Muscle of leg (tissue), 11 donors: Measurements from ENCODE around the gene GRIN1. TPM values are rescaled to one million over a fixed set of nuclear protein-coding genes. Genes with fewer than 3 reads are reported as not detected.

Experiments
- DNase-seq: peaks from one replicate; pipeline ENCODE4 v3.0.0; 2013
- H3K27ac ChIP-seq: one replicate; pipeline ENCODE4 v1.5.1; 2013; ENCODE audit warnings: mild to moderate bottlenecking, low read length, control low read depth
- H3K27me3 ChIP-seq: one replicate; pipeline ENCODE4 v1.6.1; 2013; ENCODE audit warnings: low read length; ENCODE audit not compliant: control insufficient read depth, insufficient read depth
- H3K36me3 ChIP-seq: one replicate; pipeline ENCODE4 v1.6.1; 2013; ENCODE audit warnings: low read length; ENCODE audit not compliant: control insufficient read depth, insufficient read depth
- H3K4me1 ChIP-seq: one replicate; pipeline ENCODE4 v1.6.1; 2013; ENCODE audit warnings: low read length; ENCODE audit not compliant: control insufficient read depth, insufficient read depth
- H3K4me3 ChIP-seq: one replicate; pipeline ENCODE4 v1.5.1; 2013; ENCODE audit warnings: low read length, control low read depth
- H3K9me3 ChIP-seq: replicated peaks from 2 replicates; pipeline ENCODE4 v1.6.1; 2013; ENCODE audit warnings: low read depth, low read length; ENCODE audit not compliant: control insufficient read depth
- WGBS: methylation state at CpG from one replicate; pipeline ENCODE4 v1.1.5; 2013; ENCODE audit warnings: missing lambda C conversion rate; ENCODE audit not compliant: insufficient coverage; 5-methylcytosine and 5-hydroxymethylcytosine counted together
- polyA plus RNA-seq, 8 donors: library from polyadenylated mRNA; unstranded; fragments of 120-200 nt; gene quantifications; one replicate each; pipeline versions ENCODE4 v1.2.1 to v1.2.3, GENCODE V29; 2013; ENCODE audit warnings: inconsistent platforms in 1 of 8, low replicate concordance in 1 of 8; ENCODE audit not compliant: insufficient read length in 8 of 8, insufficient read depth in 1 of 8
- total RNA-seq: library from RNA; stranded (reverse); fragments of 120-200 nt; gene quantifications from one replicate; pipeline ENCODE4 v1.2.4, GENCODE V29; 2013

The GRIN1 gene
- total and polyA plus RNA-seq, 9 donors = 0.07 to 0.17 (median 0.11) TPM; not detected in 5

DNA sequence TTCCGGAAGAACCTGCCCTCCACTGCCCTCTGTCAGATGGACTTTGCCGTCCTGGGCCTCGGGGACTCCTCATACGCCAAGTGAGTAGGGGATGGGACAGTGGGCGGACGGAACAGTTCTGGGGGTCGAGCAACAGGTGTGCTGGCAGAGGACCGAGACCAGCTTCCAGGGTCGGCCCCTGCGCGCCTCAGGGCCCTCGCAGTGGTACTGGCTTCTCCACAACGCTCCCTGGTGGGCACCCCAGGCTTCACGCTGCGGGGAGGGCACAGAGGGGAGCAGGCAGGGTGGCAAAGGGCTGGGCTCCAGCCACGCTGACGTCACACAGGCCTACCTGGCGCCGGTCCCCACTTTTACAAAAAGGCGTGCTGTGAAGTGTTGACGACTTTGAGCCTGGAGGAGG lies 73.6 kb downstream of the GRIN1 start:
- Histone ChIP-seq H3K4me1 (peaks cover 4% of the 10 kb centered on the region), H3K27ac (no peak overlapping the region), H3K36me3 (peaks cover 31% of the 10 kb centered on the region), H3K4me3 (no peak overlapping the region), H3K27me3 (no peaks in the 10 kb centered on the region), H3K9me3 (no peaks in the 10 kb centered on the region)
- 86% methylated on average over 20 of the region's 21 CpGs for WGBS
- no peak for DNase-seq

DNA sequence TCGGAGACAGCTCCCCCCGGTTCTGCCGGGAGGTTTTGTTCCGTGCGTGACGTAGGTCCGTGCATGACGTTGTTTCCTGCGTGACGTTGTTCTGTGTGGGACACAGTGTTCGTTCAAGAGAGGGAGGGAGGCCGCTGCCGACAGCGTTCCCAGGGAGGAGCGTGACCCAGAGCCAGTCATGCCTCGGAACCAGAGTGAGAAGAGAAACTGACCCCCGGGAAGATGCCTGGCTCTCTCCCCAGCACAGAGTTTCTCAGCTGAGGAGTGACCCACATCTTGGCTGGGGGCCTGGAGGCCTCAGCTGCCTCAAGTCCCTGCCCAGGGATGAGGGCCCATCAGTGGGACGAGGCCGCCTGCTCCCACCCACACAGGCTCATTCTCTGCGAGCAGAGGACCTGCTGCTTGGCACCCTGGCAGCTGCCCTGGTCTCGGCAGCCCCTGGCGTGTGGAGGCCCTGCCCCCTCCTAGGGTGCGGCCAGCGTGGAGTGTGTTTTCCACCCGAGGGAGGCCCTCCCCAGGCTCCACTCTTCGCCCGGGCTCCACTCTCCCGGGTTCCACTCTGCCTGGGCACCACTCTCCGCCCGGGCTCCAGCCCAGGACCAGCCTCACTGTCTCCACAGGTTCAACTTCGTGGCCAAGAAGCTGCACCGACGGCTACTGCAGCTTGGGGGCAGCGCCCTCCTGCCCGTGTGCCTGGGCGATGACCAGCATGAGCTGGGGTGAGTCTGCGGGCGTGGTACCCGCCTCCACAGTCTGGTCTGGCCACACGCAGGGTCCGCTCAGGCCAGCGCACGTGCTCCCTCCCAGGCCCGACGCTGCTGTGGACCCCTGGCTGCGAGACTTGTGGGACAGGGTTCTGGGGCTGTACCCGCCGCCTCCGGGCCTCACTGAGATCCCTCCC lies 74.5 kb downstream of the GRIN1 start:
- WGBS = 82% methylated on average over 49 of the region's 49 CpGs
- Histone ChIP-seq H3K27ac (no peak overlapping the region), H3K27me3 (no peaks in the 10 kb centered on the region), H3K36me3 (peaks cover 31% of the 10 kb centered on the region), H3K4me1 (peaks cover 4% of the 10 kb centered on the region), H3K4me3 (no peak overlapping the region), H3K9me3 (no peaks in the 10 kb centered on the region)
- DNase-seq = no peak

DNA sequence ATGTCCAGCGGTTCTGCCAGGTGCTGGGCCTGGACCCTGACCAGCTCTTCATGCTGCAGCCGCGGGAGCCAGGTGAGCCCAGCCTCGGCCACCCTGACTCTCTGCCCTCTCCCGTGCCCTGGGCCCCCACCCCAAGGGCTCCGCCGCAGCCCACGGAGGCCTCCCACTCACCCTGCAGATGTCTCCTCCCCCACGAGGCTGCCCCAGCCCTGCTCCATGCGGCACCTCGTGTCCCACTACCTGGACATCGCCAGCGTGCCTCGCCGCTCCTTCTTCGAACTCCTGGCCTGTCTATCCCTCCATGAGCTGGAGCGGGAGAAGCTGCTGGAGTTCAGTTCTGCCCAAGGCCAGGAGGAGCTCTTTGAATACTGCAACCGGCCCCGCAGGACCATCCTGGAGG lies 75.7 kb downstream of the GRIN1 start:
- Histone ChIP-seq H3K4me3 (no peak overlapping the region), H3K4me1 (peaks cover 4% of the 10 kb centered on the region), H3K27ac (no peak overlapping the region), H3K9me3 (no peaks in the 10 kb centered on the region), H3K27me3 (no peaks in the 10 kb centered on the region), H3K36me3 (peaks cover 25% of the 10 kb centered on the region)
- DNase-seq = no peak
- WGBS = 89% methylated on average over 15 of the region's 19 CpGs

DNA sequence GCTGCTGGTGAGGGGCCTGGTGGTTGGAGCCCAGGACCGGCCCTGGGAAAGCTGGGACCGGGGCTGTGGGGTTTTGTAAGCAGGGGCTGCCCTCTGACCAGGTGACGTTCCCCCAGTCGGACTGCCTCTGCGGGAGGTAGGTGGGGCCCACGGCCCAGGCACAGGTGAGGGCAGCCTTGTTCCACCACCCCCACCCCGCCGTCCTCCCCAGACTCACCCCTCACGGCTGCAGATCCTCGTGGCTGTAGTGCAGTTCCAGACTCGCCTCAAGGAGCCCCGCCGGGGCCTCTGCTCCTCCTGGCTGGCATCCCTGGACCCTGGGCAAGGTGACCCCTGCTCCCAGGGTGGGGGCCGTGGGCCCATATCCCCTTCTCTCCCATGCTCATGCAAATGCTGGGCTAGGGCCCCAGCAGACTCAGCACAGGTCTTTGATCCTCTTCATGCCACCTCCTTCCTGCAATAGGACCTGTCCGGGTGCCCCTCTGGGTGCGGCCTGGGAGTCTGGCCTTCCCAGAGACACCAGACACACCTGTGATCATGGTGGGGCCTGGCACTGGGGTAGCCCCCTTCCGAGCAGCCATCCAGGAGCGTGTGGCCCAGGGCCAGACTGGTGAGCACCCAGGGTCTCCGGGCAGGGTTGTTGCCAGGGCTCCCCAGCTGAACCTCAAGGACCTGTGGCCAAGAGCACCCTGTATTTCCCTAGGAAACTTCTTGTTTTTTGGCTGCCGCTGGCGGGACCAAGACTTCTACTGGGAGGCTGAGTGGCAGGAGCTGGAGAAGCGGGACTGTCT lies 76.4 kb downstream of the GRIN1 start:
- Histone ChIP-seq H3K36me3 (peaks cover 22% of the 10 kb centered on the region), H3K4me3 (no peak overlapping the region), H3K27me3 (no peaks in the 10 kb centered on the region), H3K4me1 (peaks cover 6% of the 10 kb centered on the region), H3K9me3 (no peaks in the 10 kb centered on the region), H3K27ac (no peak overlapping the region)
- DNase-seq = no peak
- WGBS = 91% methylated on average over 20 of the region's 22 CpGs

DNA sequence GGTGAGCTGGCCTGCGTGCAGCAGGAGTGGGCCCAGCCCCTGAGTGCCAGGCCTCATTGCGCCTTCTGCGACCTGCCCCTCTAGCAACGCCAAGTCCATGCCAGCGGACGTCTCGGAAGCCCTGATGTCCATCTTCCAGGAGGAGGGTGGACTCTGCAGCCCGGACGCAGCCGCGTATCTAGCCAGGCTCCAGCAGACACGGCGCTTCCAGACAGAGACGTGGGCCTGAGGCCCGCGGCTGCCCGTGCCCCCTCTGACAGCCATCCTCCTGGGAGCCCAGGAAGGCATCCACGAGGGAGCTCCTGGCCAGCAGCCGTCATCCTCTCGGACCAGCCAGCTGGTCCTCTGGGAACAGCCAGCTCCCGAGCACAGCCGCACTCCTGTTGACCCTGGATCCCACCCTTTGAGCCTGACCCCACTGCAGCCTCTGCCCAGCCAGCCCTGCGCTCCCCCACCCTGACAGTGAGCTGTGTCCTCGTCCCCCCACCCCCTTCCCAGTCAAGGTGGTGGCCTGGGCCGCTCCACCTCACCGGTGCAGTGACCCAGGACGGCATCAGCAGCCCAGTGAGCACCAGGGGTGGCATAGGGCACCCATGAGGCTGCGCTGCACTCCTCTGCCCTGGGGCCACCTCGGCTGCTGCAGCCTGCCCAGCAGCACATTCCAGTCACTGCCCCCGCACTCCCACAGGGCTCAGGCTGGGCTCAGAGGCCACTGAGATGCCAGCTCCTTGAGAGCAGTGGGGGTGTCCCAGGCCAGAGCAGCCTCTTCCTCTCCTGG lies 77.4 kb downstream of the GRIN1 start:
- peaks cover 22% of the 10 kb centered on the region for H3K36me3 ChIP-seq
- H3K9me3 ChIP-seq = no peaks in the 10 kb centered on the region
- H3K27ac ChIP-seq = no peak overlapping the region
- WGBS = 88% methylated on average over 30 of the region's 30 CpGs
- no peak overlapping the region for H3K4me3 ChIP-seq
- no peaks in the 10 kb centered on the region for H3K27me3 ChIP-seq
- DNase-seq = no peak
- H3K4me1 ChIP-seq = peaks cover 6% of the 10 kb centered on the region

DNA sequence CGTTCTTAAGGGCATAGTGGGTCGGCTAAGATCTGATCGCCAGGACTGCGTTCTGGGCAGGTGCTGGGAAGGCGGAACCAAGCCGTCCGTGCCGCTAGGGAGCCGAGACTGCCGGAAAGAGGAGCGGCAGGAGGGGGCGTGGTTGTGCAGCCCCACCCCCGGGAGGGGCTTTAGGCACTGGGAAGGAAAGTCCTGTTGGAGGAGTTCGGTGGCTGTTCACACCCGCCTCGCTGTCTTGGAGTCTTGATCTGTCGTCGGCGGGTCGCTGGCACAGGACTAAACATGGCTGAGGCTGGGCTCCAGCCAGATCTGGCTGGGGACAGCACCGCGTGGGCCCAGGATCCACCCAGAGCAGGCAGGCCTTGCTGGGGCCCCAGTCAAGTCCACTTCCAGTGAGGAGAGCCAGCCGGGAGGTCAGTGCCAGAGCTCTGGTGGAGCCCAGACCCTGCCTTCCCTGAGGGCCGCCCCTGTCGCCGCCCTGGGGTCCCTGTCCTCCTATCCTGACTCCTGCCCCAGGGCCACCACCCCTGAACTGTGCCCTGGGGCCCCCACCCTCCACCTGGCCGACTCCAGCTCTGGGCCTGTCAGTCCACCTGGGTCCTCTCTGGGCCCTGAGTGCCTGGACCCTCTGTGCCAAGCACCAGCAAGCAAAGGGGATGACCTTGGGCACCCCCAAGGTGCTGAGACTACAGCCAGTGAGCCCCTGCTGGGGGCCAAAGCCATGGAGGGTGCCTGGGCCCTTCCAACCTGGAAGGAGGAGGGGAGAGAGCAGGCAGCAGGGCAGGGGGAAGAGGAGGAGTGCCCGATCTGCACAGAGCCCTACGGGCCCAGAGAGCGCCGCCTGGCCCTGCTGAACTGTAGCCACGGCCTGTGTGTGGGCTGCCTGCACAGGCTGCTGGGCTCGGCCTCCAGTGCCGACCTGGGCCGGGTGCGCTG lies 78.6 kb downstream of the GRIN1 start:
- 58% methylated on average over 35 of the region's 36 CpGs for WGBS
- Histone ChIP-seq H3K4me3 (no peak overlapping the region), H3K27me3 (peaks cover 3% of the 10 kb centered on the region), H3K27ac (no peak overlapping the region), H3K4me1 (peaks cover 12% of the 10 kb centered on the region), H3K9me3 (no peaks in the 10 kb centered on the region), H3K36me3 (peaks cover 22% of the 10 kb centered on the region)
- no peak for DNase-seq

DNA sequence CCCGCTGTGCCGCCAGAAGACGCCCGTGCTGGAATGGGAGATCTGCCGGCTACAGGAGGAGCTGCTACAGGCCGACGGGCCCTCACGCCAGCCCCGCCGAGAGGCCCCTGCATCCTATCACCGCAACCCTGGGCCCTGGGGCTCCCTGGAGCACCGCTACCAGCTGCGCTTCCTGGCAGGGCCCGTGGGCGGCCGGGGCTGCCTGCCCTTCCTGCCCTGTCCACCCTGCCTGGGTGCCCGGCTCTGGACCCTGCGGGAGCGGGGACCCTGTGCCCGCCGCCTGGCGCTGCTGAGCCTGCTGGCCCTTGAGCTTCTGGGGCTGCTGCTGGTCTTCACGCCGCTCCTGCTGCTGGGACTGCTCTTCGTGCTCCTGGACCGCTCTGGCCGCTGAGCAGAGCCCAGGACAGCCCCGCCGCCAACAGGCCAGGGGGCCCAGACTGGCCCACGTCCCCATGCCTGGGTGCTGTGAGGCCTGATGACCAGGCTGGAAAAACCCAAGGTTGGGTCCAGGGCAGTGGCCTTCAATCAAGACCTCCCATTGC lies 79.3 kb downstream of the GRIN1 start:
- H3K4me1 ChIP-seq = peaks cover 18% of the 10 kb centered on the region
- 91% methylated on average over 30 of the region's 30 CpGs for WGBS
- no peaks in the 10 kb centered on the region for H3K9me3 ChIP-seq
- peaks cover 22% of the 10 kb centered on the region for H3K36me3 ChIP-seq
- H3K27me3 ChIP-seq = peaks cover 3% of the 10 kb centered on the region
- no peak overlapping the region for H3K4me3 ChIP-seq
- H3K27ac ChIP-seq = no peak overlapping the region
- no peak for DNase-seq
